Spleen (tissue), 7 donors: ENCODE measurements around the gene TMEM245.

ENCODE experiments used
- POLR2A ChIP-seq, 3 donors: fragments of 450-650 bp; IDR thresholded peaks; one replicate each; pipeline ENCODE4 v1.5.1; 2017; ENCODE audit warnings: antibody characterized with exemption in 3 of 3, mild to moderate bottlenecking in 1 of 3
- TF ChIP-seq, protein P1 (sequence below), 11 experiments: fragments of 200-600 bp in 7 of 11; fragments of 450-650 bp in 4 of 11; sonication (generic) in 4 of 11; IDR thresholded peaks in 8 of 11; conservative IDR thresholded peaks in 3 of 11; 1 replicate in 7 of 11; 2 replicates in 4 of 11; pipeline versions ENCODE4 v1.4.0 to v1.8.0; 2016 to 2021; ENCODE audit warnings: antibody characterized with exemption in 11 of 11, inconsistent platforms in 4 of 11, mild to moderate bottlenecking in 1 of 11
- donor health status: DM: no; HTN: no; CAD: no; lungs with moderate emphysema.
- donor health status: DM: no; HTN: no; CAD: no.
- donor health status: DM: no; HTN: no; CAD: no.

GRCh38 chr9:109132567-109133021 lies 12.8 kb upstream of the TMEM245 start:
- TF ChIP-seq, protein P1, sequence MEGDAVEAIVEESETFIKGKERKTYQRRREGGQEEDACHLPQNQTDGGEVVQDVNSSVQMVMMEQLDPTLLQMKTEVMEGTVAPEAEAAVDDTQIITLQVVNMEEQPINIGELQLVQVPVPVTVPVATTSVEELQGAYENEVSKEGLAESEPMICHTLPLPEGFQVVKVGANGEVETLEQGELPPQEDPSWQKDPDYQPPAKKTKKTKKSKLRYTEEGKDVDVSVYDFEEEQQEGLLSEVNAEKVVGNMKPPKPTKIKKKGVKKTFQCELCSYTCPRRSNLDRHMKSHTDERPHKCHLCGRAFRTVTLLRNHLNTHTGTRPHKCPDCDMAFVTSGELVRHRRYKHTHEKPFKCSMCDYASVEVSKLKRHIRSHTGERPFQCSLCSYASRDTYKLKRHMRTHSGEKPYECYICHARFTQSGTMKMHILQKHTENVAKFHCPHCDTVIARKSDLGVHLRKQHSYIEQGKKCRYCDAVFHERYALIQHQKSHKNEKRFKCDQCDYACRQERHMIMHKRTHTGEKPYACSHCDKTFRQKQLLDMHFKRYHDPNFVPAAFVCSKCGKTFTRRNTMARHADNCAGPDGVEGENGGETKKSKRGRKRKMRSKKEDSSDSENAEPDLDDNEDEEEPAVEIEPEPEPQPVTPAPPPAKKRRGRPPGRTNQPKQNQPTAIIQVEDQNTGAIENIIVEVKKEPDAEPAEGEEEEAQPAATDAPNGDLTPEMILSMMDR (IDR thresholded peaks at IDR 0.05 in 8 of 11, conservative IDR thresholded peaks at IDR 0.05 in 3 of 11) = no peak
- TF ChIP-seq POLR2A (IDR thresholded peaks at IDR 0.05) = no peak
